GM13977 (cell line): ENCODE measurements around the gene EIF4B.
"Not testable (repeated sequence)": the region's sequence is repeated elsewhere in the genome, so short reads cannot be mapped to it uniquely, and the experiment has no call there.

Source experiments
- DNase-seq: peaks from one replicate; pipeline ENCODE4 v3.0.0; 2012; ENCODE audit warnings: low spot score
- in situ Hi-C: fragments of 300-500 bp; cut with MboI; formaldehyde crosslinking; loops from one replicate; pipeline ENCODE4 v1.12.0; 2022; ENCODE audit warnings: low sequenced_read_pairs, low pct_unique_long_range_greater_than_20kb, mixed read lengths, inconsistent platforms; ENCODE audit not compliant: unreplicated experiment
- TF ChIP-seq, protein P1 (sequence below): IDR thresholded peaks from 2 replicates; pipeline ENCODE4 v1.5.1; 2012; ENCODE audit warnings: mild to moderate bottlenecking, control low read depth; ENCODE audit not compliant: insufficient read depth; ENCODE audit errors: extremely low read depth, missing control alignments

EIF4B gene

DNA sequence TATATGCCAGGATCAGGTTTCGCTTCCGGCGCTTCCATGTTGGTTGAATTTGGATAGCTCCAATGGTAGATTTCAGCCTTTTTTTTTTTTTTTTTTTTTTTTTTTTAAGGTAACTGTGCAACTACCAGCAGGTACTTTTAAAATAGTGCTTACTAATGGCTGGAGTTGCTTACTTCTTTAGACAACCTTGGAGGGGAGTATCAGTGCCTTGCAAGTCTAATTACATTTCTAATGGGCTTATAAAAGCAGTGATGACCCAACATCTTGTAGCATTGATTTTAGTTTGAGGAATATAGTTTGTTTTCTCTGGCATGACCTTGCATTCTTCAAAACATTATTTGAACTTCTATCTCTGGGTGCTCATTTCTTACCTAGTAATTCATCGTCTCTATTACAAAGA is 1.1 kb downstream of the EIF4B start:
- no peak for DNase-seq
- in situ Hi-C loops = no loop called here
- TF ChIP-seq, protein P1, sequence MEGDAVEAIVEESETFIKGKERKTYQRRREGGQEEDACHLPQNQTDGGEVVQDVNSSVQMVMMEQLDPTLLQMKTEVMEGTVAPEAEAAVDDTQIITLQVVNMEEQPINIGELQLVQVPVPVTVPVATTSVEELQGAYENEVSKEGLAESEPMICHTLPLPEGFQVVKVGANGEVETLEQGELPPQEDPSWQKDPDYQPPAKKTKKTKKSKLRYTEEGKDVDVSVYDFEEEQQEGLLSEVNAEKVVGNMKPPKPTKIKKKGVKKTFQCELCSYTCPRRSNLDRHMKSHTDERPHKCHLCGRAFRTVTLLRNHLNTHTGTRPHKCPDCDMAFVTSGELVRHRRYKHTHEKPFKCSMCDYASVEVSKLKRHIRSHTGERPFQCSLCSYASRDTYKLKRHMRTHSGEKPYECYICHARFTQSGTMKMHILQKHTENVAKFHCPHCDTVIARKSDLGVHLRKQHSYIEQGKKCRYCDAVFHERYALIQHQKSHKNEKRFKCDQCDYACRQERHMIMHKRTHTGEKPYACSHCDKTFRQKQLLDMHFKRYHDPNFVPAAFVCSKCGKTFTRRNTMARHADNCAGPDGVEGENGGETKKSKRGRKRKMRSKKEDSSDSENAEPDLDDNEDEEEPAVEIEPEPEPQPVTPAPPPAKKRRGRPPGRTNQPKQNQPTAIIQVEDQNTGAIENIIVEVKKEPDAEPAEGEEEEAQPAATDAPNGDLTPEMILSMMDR = no peak

DNA sequence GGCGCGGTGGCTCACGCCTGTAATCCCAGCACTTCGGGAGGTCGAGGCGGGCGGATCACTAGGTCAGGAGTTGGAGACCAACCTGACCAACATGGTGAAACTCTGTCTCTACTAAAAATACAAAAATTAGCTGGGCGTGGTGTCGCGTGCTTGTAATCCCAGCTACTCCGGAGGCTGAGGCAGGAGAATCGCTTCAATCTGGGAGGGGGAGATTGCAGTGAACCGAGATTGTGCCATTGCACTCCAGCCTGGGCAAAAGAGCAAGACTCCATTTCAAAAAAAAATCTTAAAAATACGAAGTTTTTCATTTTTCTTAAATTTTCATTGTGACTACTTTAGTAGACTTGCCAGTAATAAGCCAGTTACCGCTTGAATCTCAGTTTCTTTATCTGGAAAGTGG is 2.5 kb downstream of the EIF4B start:
- DNase-seq, in situ Hi-C loops: not testable (repeated sequence)

DNA sequence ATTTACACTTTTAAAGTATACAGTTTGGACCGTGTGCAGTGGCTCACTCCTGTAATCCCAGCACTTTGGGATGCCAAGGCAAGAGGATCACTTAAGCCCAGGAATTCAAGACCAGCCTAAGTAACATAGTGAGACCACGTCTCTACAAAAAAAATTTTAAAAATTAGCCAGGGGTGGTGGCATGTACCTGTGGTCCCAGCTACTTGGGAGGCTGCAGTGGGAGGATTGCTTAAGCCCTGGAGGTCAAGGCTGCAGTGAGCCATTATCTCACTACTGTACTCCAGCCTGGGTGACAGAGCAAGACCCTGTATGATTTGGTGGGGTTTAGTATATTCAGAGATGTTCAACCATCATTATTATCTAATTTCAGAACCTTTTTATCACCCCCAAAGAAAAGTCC is 4.7 kb downstream of the EIF4B start:
- TF ChIP-seq, protein P1 = no peak
- in situ Hi-C loops = no loop called here
- no peak for DNase-seq

DNA sequence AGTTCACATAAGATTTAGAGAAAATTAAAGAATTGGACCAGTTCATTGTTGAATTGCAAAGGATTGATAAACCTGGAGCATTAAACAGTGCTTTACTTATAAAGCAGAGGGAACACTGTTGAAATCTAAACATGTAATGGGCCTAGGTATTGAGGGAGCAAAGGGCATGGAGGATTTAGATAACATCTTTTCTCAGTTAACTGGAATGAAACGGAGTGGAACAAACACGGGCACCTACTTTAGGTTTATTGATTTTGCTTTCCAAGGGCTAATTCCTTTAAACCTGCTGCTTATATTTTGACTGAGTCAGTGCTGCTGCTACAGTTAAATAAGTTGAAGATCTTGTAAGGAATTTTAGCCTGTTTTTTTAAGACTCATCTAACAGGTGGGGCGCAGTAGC is 5.6 kb downstream of the EIF4B start:
- TF ChIP-seq, protein P1 = no peak
- no peak for DNase-seq
- in situ Hi-C loops = no loop called here

DNA sequence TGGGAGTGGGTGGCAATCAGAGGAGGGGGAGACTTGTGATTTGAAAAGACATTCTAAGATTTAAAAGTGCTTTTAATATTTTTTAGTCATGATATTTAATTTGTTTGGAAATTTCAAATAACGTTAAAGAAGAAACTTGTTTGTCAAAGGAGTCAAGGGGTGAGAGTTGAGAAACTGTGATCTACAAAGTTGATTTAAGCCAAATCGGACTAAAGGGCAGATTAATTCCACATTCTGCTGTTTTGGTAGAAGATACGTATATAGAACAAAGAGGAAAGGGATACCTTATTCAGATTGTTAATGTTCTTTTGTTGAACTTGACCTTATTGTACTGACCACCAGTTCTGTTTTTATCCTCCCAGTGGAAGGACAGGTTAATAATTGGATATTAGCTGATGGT is 6.7 kb downstream of the EIF4B start:
- TF ChIP-seq, protein P1 = no peak
- in situ Hi-C loops = no loop called here

DNA sequence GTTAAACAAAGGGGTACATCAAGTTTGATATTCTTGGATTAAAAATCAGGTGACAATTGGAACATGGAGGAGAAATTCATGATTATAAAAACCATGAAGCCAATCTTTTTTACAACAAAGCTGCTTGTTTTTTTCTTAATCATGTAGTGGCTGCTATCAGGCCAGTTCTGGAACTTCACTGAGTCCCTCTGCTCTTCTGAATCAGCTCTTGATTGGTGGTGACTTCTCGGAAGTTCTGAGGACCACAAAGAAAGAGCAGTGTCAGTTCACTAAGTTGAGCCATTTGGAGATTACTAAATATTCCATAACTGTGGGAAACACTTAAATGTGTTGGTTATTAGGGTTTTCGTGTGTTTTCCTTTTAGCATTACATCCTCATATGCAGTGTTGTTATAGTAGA is 8.5 kb downstream of the EIF4B start:
- DNase-seq = no peak
- in situ Hi-C loops = no loop called here
- TF ChIP-seq, protein P1 = no peak

More for the DNA sequence above, 6.7 kb downstream of the EIF4B start:
- no peak for DNase-seq

DNA sequence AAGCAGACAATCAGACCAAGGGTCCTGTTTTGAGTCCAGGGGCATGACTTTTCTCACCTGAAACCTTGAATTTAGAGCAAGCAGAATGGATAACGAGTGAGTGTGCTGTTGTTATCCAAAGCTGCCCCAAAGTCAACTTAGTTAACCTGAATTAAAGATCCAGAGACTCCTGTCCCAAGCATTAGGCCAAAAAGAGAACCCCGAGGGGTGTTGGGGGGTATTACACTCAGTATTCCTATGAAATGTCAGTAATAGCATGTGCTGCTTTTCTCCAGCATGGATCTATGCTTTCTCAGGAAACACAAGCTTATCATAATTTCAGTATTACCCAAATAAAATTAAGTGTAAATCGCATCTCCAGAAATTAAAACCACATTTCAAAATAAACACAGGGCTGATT is 19.0 kb downstream of the EIF4B start:
- DNase-seq = no peak
- in situ Hi-C loops = no loop called here
- TF ChIP-seq, protein P1 = no peak

DNA sequence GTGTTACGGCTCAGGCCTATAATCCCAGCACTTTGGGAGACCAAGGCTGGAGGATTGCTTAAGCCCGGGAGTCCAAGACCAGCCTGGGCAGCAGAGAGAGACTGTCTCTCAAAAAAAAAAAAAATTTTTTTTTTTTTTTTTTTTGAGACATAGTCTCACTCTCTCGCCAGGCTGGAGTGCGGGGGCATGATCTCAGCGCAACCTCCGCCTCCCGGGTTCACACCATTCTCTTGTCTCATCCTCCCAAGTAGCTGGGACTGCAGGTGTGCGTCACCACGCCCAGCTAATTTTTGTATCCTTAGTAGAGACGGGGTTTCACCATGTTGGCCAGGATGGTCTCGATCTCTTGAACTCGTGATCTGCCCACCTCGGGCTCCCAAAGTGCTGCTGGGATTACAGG is 20.8 kb downstream of the EIF4B start:
- in situ Hi-C loops, DNase-seq: not testable (repeated sequence)
